HepG2 (cell line): ENCODE results near the gene RYR2.

Source experiments
- NBN ChIP-seq: fragments of 450-650 bp; conservative IDR thresholded peaks from 2 replicates; pipeline ENCODE4 v1.6.1; 2017
- STAT5B ChIP-seq: sonication (generic); formaldehyde crosslinking; IDR thresholded peaks from 2 replicates; pipeline ENCODE4 v1.4.0; 2020; ENCODE audit warnings: missing genetic modification reagents

DNA sequence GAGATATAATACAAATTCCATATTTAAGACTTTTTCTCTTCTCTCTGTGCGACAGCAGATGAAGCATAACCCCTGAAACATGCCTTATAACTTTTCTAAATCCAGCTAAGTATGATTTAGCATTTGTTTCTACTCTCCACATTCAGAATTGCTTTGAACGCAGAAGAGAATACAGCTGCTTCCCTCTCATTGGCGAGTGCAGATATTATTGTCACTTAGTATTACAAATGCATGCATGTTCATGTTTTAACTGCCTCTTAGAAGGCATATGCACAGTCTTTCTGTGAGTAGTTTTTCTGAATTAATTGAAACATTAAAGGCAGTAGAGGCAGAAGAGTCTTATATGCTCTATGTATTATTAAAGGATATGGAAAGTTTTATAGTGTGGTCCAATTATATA lies 631.6 kb downstream of the RYR2 start:
- TF ChIP-seq NBN: no peak
- no peak for TF ChIP-seq STAT5B
